Measurements from ENCODE around the gene PPA1. TPM values are rescaled to one million over a fixed set of nuclear protein-coding genes. Genes with fewer than 3 reads are reported as not detected.
"Not testable (repeated sequence)": the region's sequence is repeated elsewhere in the genome, so short reads cannot be mapped to it uniquely, and the experiment has no call there.

PPA1 gene
- total and polyA plus RNA-seq, 2 experiments from 2014 or later, result 44.9 to 86.0 TPM

DNA sequence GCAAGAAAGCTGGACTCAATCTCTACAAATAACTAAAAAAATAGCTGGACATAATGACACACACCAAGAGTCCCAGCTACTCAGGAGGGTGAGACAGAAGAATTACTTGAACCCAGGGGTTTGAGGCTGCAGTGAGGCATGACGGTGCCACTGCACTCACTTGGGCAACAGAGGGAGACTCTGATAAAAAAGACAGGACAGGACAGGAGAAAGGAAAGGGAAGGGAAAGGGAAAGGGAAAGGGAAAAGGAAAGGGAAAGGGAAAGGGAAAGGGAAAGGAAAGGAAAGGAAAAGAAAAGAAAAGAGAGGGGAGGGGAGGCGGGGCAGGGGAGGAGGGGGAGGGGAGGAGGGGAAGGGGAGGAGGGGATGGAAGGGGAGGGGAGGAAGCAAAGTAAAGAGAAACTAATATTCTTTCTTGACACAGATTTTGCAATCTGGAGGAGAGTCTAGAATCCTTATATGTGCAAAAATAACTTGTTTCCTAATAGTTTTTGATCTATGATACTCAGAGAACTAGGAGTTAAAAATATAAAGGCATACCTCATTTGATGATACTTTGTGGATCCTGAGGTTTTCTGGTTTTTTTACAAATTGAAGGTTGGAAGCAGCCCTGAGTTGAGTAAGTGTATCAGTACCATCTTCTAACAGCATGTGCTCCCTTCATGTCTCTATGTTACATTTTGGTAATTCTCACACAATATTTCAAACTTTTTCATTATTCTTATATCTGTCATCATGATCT lies 70.9 kb downstream of the PPA1 start:
- Histone ChIP-seq H3K4me3 (no peak overlapping the region), H3K9me3 (ENCODE audit: low read depth) (no peaks in the 10 kb centered on the region), H3K4me1 (ENCODE audit: low read depth) (peaks cover 9% of the 10 kb centered on the region), H3K27me3 (no peaks in the 10 kb centered on the region), H3K27ac (no peak overlapping the region), H3K36me3 (peaks cover 24% of the 10 kb centered on the region)
- DNase-seq (ENCODE audit: low read depth in 1 of 2, low spot score in 1 of 2), result peak in 1 of 2 donors; percentile 16
- TF ChIP-seq, protein P1, sequence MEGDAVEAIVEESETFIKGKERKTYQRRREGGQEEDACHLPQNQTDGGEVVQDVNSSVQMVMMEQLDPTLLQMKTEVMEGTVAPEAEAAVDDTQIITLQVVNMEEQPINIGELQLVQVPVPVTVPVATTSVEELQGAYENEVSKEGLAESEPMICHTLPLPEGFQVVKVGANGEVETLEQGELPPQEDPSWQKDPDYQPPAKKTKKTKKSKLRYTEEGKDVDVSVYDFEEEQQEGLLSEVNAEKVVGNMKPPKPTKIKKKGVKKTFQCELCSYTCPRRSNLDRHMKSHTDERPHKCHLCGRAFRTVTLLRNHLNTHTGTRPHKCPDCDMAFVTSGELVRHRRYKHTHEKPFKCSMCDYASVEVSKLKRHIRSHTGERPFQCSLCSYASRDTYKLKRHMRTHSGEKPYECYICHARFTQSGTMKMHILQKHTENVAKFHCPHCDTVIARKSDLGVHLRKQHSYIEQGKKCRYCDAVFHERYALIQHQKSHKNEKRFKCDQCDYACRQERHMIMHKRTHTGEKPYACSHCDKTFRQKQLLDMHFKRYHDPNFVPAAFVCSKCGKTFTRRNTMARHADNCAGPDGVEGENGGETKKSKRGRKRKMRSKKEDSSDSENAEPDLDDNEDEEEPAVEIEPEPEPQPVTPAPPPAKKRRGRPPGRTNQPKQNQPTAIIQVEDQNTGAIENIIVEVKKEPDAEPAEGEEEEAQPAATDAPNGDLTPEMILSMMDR (IDR thresholded peaks at IDR 0.05; ENCODE audit: low read depth, low read length), result no peak

DNA sequence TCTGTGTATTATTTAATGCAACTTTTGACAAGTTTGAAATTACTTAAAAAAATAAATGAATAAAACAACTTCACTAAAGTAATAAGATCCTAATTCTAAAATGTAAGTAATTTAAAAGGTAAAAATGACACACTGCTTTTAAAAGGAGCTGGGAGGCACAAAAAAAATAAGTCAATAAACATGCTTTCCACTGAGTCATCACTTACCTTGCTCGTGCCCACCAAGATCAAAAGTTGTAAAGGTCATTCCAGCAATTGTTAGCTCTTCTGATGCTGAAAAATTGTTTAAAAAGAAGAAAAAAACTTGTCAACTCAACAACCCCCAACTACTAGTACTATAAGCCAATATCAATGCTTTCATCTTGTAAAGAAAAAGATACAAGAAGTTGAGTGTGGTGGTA lies 72.4 kb downstream of the PPA1 start:
- TF ChIP-seq, protein P1 (IDR thresholded peaks at IDR 0.05; ENCODE audit: low read depth, low read length), result no peak
- Histone ChIP-seq H3K27ac (no peak overlapping the region), H3K36me3 (peaks cover 28% of the 10 kb centered on the region), H3K4me1 (ENCODE audit: low read depth) (peaks cover 9% of the 10 kb centered on the region), H3K27me3 (no peaks in the 10 kb centered on the region), H3K4me3 (no peak overlapping the region), H3K9me3 (ENCODE audit: low read depth) (no peaks in the 10 kb centered on the region)
- no peak for DNase-seq (ENCODE audit: low read depth in 1 of 2, low spot score in 1 of 2)

DNA sequence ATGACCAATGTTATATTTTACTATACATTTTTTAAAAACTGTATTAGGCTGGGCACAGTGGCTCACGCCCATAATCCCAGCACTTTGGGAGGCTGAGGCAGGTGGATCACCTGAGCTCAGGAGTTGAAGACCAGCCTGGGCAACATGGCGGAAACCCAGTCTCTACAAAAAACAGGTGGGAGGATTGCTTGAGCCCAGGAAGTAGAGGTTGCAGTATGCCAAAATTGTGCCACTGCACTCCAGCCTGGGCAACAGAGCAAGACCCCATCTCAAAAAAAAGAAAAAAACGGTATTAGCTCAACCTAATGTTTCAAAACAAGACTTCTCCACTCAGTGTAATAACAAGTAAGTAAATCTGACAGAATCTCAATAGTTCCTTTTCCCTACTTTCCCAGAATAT lies 73.9 kb downstream of the PPA1 start:
- not testable (repeated sequence) for H3K9me3 ChIP-seq (ENCODE audit: low read depth); H3K27ac ChIP-seq; H3K27me3 ChIP-seq; H3K4me1 ChIP-seq (ENCODE audit: low read depth); H3K4me3 ChIP-seq; DNase-seq (ENCODE audit: low read depth in 1 of 2, low spot score in 1 of 2)
- peaks cover 35% of the 10 kb centered on the region for H3K36me3 ChIP-seq

DNA sequence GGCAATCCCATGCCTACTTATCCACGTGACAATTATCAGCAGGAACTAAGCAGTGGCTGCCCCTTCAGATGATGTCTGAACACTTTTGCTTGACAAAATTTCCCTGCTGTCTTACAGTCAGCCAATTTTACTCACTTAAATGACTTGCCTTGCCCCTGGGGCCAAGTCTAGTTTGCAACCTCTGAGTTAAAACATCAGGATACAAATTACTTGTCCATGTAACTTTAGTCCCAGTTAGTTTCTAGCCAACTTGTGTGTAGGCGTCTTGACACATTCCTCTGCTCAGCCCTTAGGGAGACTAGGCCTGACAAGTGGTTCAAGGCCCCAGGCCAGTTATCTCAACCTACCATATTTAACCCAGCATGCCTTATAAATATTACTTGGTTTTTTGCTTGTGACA lies 75.1 kb downstream of the PPA1 start:
- Histone ChIP-seq H3K36me3 (peaks cover 45% of the 10 kb centered on the region), H3K27me3 (no peaks in the 10 kb centered on the region), H3K4me1 (ENCODE audit: low read depth) (peaks cover 5% of the 10 kb centered on the region), H3K4me3 (no peak overlapping the region), H3K9me3 (ENCODE audit: low read depth) (no peaks in the 10 kb centered on the region), H3K27ac (peak overlapping the region; percentile 40)
- TF ChIP-seq, protein P1 (IDR thresholded peaks at IDR 0.05; ENCODE audit: low read depth, low read length), result no peak
- DNase-seq (ENCODE audit: low read depth in 1 of 2, low spot score in 1 of 2), result peak in 1 of 2 donors; percentile 48

DNA sequence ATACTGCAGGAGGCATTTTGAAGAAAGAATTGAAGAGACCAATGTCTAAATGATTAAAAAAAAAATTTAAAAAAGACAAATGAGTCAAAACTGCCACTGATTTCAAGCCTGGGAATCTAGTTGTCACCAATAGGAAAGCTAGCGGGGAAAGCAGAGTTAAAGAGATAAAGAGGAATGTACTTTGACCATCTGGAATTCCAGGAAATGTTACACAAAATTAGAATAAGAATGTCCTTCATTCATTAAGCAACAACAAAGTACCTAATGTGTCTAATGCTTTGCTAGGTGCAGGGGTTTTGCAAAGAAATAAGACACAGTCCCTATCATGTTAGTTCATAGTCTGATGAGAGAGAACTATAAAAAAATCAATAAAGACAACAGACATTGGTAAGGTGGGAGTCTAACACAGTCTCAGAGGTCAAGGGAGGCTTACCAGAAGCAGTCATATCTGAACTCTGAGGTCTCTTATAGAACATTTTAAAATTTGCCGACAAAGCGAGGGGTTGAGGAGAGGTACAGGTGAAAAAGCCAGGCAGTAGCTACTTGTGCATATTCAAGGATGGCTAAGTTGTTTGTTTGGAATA lies 77.9 kb downstream of the PPA1 start:
- H3K27ac ChIP-seq, result no peak overlapping the region
- TF ChIP-seq, protein P1 (IDR thresholded peaks at IDR 0.05; ENCODE audit: low read depth, low read length), result no peak
- H3K36me3 ChIP-seq, result peaks cover 53% of the 10 kb centered on the region
- H3K9me3 ChIP-seq (ENCODE audit: low read depth), result no peaks in the 10 kb centered on the region
- peak in 1 of 2 donors; percentile 29 for DNase-seq (ENCODE audit: low read depth in 1 of 2, low spot score in 1 of 2)
- no peaks in the 10 kb centered on the region for H3K4me1 ChIP-seq (ENCODE audit: low read depth)
- H3K4me3 ChIP-seq, result no peak overlapping the region
- H3K27me3 ChIP-seq, result no peaks in the 10 kb centered on the region

Other genes with a start within 250 kb of the PPA1 start
- gene MACROH2A2, start 180.6 kb downstream of the PPA1 start, total RNA-seq, result 160 and 161 TPM in 2 replicates
- gene MACROH2A2, start 180.6 kb downstream of the PPA1 start, polyA plus RNA-seq, result 130 and 142 TPM in 2 replicates
- 4.9 and 5.4 TPM in 2 replicates for gene AIFM2, start 100.6 kb downstream of the PPA1 start, total RNA-seq
- 6.6 and 9.3 TPM in 2 replicates for gene AIFM2, start 100.6 kb downstream of the PPA1 start, polyA plus RNA-seq
- gene TYSND1, start 86.7 kb downstream of the PPA1 start, total RNA-seq, result 16.6 and 28.8 TPM in 2 replicates
- gene TYSND1, start 86.7 kb downstream of the PPA1 start, polyA plus RNA-seq, result 19.0 and 20.4 TPM in 2 replicates
- gene SAR1A, start 62.9 kb downstream of the PPA1 start, total RNA-seq, result 63.6 and 70.3 TPM in 2 replicates
- gene SAR1A, start 62.9 kb downstream of the PPA1 start, polyA plus RNA-seq, result 77.8 and 86.0 TPM in 2 replicates
- gene NPFFR1, start 50.6 kb upstream of the PPA1 start, total RNA-seq, result not detected in 2 replicates
- 0.06 TPM in 1 of 2 replicates, not detected in the other for gene NPFFR1, start 50.6 kb upstream of the PPA1 start, polyA plus RNA-seq
- 79.0 and 80.4 TPM in 2 replicates for gene LRRC20, start 149.2 kb upstream of the PPA1 start, total RNA-seq
- 44.3 and 52.3 TPM in 2 replicates for gene LRRC20, start 149.2 kb upstream of the PPA1 start, polyA plus RNA-seq
- 39.1 and 43.0 TPM in 2 replicates for gene EIF4EBP2, start 170.7 kb upstream of the PPA1 start, total RNA-seq
- gene EIF4EBP2, start 170.7 kb upstream of the PPA1 start, polyA plus RNA-seq, result 36.8 and 40.3 TPM in 2 replicates
- gene NODAL, start 208.3 kb upstream of the PPA1 start, total RNA-seq, result 0.15 and 0.25 TPM in 2 replicates
- 0.07 and 0.64 TPM in 2 replicates for gene NODAL, start 208.3 kb upstream of the PPA1 start, polyA plus RNA-seq
- 11.1 and 19.1 TPM in 2 replicates for gene PALD1, start 245.3 kb upstream of the PPA1 start, total RNA-seq
- gene PALD1, start 245.3 kb upstream of the PPA1 start, polyA plus RNA-seq, result 5.7 and 14.3 TPM in 2 replicates